Spleen (tissue), 7 donors: ENCODE results near the gene DDX54.

ENCODE experiments used
- POLR2A ChIP-seq, 3 donors: fragments of 450-650 bp; IDR thresholded peaks; one replicate each; pipeline ENCODE4 v1.5.1; 2017; ENCODE audit warnings: antibody characterized with exemption in 3 of 3, mild to moderate bottlenecking in 1 of 3
- TF ChIP-seq, protein P1 (sequence below), 11 experiments: fragments of 200-600 bp in 7 of 11; fragments of 450-650 bp in 4 of 11; sonication (generic) in 4 of 11; IDR thresholded peaks in 8 of 11; conservative IDR thresholded peaks in 3 of 11; 1 replicate in 7 of 11; 2 replicates in 4 of 11; pipeline versions ENCODE4 v1.4.0 to v1.8.0; 2016 to 2021; ENCODE audit warnings: antibody characterized with exemption in 11 of 11, inconsistent platforms in 4 of 11, mild to moderate bottlenecking in 1 of 11
- donor health status: DM: no; HTN: no; CAD: no; lungs with moderate emphysema.
- donor health status: DM: no; HTN: no; CAD: no.
- donor health status: DM: no; HTN: no; CAD: no.

GRCh38 chr12:113142886-113143332 lies 42.4 kb downstream of the DDX54 start:
- no peak for TF ChIP-seq POLR2A (IDR thresholded peaks at IDR 0.05)
- TF ChIP-seq, protein P1, sequence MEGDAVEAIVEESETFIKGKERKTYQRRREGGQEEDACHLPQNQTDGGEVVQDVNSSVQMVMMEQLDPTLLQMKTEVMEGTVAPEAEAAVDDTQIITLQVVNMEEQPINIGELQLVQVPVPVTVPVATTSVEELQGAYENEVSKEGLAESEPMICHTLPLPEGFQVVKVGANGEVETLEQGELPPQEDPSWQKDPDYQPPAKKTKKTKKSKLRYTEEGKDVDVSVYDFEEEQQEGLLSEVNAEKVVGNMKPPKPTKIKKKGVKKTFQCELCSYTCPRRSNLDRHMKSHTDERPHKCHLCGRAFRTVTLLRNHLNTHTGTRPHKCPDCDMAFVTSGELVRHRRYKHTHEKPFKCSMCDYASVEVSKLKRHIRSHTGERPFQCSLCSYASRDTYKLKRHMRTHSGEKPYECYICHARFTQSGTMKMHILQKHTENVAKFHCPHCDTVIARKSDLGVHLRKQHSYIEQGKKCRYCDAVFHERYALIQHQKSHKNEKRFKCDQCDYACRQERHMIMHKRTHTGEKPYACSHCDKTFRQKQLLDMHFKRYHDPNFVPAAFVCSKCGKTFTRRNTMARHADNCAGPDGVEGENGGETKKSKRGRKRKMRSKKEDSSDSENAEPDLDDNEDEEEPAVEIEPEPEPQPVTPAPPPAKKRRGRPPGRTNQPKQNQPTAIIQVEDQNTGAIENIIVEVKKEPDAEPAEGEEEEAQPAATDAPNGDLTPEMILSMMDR (IDR thresholded peaks at IDR 0.05 in 8 of 11, conservative IDR thresholded peaks at IDR 0.05 in 3 of 11): no peak
